NCI-H1092 treated with DMSO at 0.1 percent for 48 hours (cell line): ENCODE results near the gene PCIF1.
"Not testable (repeated sequence)": the region's sequence is repeated elsewhere in the genome, so short reads cannot be mapped to it uniquely, and the experiment has no call there.

Source experiments
- DNase-seq: peaks from one replicate; lab custom pipeline; 2025; lab: John Stamatoyannopoulos, UW

PCIF1 gene

GRCh38 chr20:45947110-45947866, 12.8 kb downstream of the PCIF1 start:
- DNase-seq: no peak

GRCh38 chr20:45948261-45948733, 13.8 kb downstream of the PCIF1 start:
- no peak for DNase-seq

- no peak for DNase-seq
Measured at GRCh38 chr20:45948742-45949541, 14.5 kb downstream of the PCIF1 start.

- peak; percentile 27 for DNase-seq
Measured at GRCh38 chr20:45949542-45950329, 15.3 kb downstream of the PCIF1 start.

- DNase-seq: no peak
Measured at GRCh38 chr20:45950330-45950646, 15.8 kb downstream of the PCIF1 start.

- DNase-seq: no peak
Measured at GRCh38 chr20:45951925-45952834, 17.7 kb downstream of the PCIF1 start.

GRCh38 chr20:45952861-45953260, 18.4 kb downstream of the PCIF1 start:
- no peak for DNase-seq

GRCh38 chr20:45953672-45954071, 19.2 kb downstream of the PCIF1 start:
- DNase-seq: no peak

- not testable (repeated sequence) for DNase-seq
Measured at GRCh38 chr20:45956326-45956725, 21.8 kb downstream of the PCIF1 start.

GRCh38 chr20:45957021-45957941, 22.8 kb downstream of the PCIF1 start:
- DNase-seq: no peak

GRCh38 chr20:45958593-45958992, 24.1 kb downstream of the PCIF1 start:
- DNase-seq: no peak

GRCh38 chr20:45959126-45959525, 24.6 kb downstream of the PCIF1 start:
- DNase-seq: no peak

GRCh38 chr20:45959956-45960630, 25.6 kb downstream of the PCIF1 start:
- no peak for DNase-seq

GRCh38 chr20:45962031-45962755, 27.7 kb downstream of the PCIF1 start:
- no peak for DNase-seq

GRCh38 chr20:45963059-45964005, 28.8 kb downstream of the PCIF1 start:
- DNase-seq: peak; percentile 28

- DNase-seq: no peak
Measured at GRCh38 chr20:45964006-45964400, 29.5 kb downstream of the PCIF1 start.

GRCh38 chr20:45965169-45966002, 30.9 kb downstream of the PCIF1 start:
- DNase-seq: no peak
